HepG2 (cell line): ENCODE data around the gene FAM32A. TPM values are rescaled to one million over a fixed set of nuclear protein-coding genes. Genes with fewer than 3 reads are reported as not detected.

Source experiments
- AKAP8 ChIP-seq: sonication (generic); formaldehyde crosslinking; IDR thresholded peaks from 2 replicates; pipeline ENCODE4 v1.5.1; 2020; ENCODE audit warnings: mild to moderate bottlenecking, missing genetic modification reagents
- BCL3 ChIP-seq: sonication (generic); formaldehyde crosslinking; IDR thresholded peaks from 2 replicates; pipeline ENCODE4 v1.5.1; 2020; ENCODE audit warnings: mild to moderate bottlenecking, missing genetic modification reagents, moderate library complexity
- CEBPB ChIP-seq: IDR thresholded peaks from 2 replicates; pipeline ENCODE4 v1.6.1; 2011; ENCODE audit warnings: low read depth, low read length, improper control_type of control experiment, borderline replicate concordance
- ELF4 ChIP-seq: sonication (generic); formaldehyde crosslinking; IDR thresholded peaks from 2 replicates; pipeline ENCODE4 v1.5.0; 2020; ENCODE audit warnings: missing genetic modification reagents, mild to moderate bottlenecking, moderate library complexity, borderline replicate concordance
- FOSL1 ChIP-seq: sonication (generic); formaldehyde crosslinking; IDR thresholded peaks from 2 replicates; pipeline ENCODE4 v1.9.0; 2021; ENCODE audit warnings: missing genetic modification reagents, borderline replicate concordance
- HIC2 ChIP-seq: sonication (generic); formaldehyde crosslinking; IDR thresholded peaks from 2 replicates; pipeline ENCODE4 v1.9.0; 2022; ENCODE audit warnings: low read depth, missing genetic modification reagents
- KDM6A ChIP-seq: IDR thresholded peaks from 2 replicates; pipeline ENCODE4 v1.6.1; 2016; ENCODE audit warnings: low read depth
- MTA1 ChIP-seq: sonication (generic); formaldehyde crosslinking; IDR thresholded peaks from 2 replicates; pipeline ENCODE4 v1.4.0; 2020; ENCODE audit warnings: missing genetic modification reagents, mild to moderate bottlenecking, borderline replicate concordance
- NKX3-1 ChIP-seq: sonication (generic); formaldehyde crosslinking; IDR thresholded peaks from 2 replicates; pipeline ENCODE4 v1.5.0; 2020; ENCODE audit warnings: missing genetic modification reagents
- RFX1 ChIP-seq: fragments of 450-650 bp; IDR thresholded peaks from 2 replicates; pipeline ENCODE4 v1.6.1; 2017
- SAP130 ChIP-seq: IDR thresholded peaks from 2 replicates; pipeline ENCODE4 v1.6.1; 2016; ENCODE audit warnings: low read depth
- SIX4 ChIP-seq: sonication (generic); formaldehyde crosslinking; IDR thresholded peaks from 2 replicates; pipeline ENCODE4 v1.4.0; 2020; ENCODE audit warnings: missing genetic modification reagents
- SMYD3 ChIP-seq: sonication (generic); formaldehyde crosslinking; IDR thresholded peaks from 2 replicates; pipeline ENCODE4 v1.8.1; 2023; ENCODE audit warnings: mild to moderate bottlenecking, missing genetic modification reagents
- TBP ChIP-seq: sonication (generic); formaldehyde crosslinking; IDR thresholded peaks from 2 replicates; pipeline ENCODE4 v1.5.0; 2020; ENCODE audit warnings: missing genetic modification reagents
- TP53 ChIP-seq: sonication (generic); formaldehyde crosslinking; conservative IDR thresholded peaks from 2 replicates; pipeline ENCODE4 v1.4.0; 2020; ENCODE audit warnings: missing genetic modification reagents
- XBP1 ChIP-seq: sonication (generic); formaldehyde crosslinking; IDR thresholded peaks from 2 replicates; pipeline ENCODE4 v1.5.0; 2020; ENCODE audit warnings: missing genetic modification reagents
- ZBTB34 ChIP-seq: sonication (generic); formaldehyde crosslinking; IDR thresholded peaks from 2 replicates; pipeline ENCODE4 v1.8.0; 2022; ENCODE audit warnings: mild to moderate bottlenecking, missing genetic modification reagents
- ZNF333 ChIP-seq: sonication (generic); formaldehyde crosslinking; IDR thresholded peaks from 2 replicates; pipeline ENCODE4 v1.4.0; 2020; ENCODE audit warnings: mild to moderate bottlenecking, missing genetic modification reagents, borderline replicate concordance
- ZNF570 ChIP-seq: sonication (generic); formaldehyde crosslinking; IDR thresholded peaks from 2 replicates; pipeline ENCODE4 v1.4.0; 2020; ENCODE audit warnings: mild to moderate bottlenecking, missing genetic modification reagents, borderline replicate concordance
- ZNF747 ChIP-seq: sonication (generic); formaldehyde crosslinking; IDR thresholded peaks from 2 replicates; pipeline ENCODE4 v1.8.1; 2023; ENCODE audit warnings: missing genetic modification reagents, mild to moderate bottlenecking, borderline replicate concordance
- ZSCAN30 ChIP-seq: sonication (generic); formaldehyde crosslinking; IDR thresholded peaks from 2 replicates; pipeline ENCODE4 v1.5.0; 2020; ENCODE audit warnings: mild to moderate bottlenecking, missing genetic modification reagents
- polyA plus RNA-seq, 8 experiments: library from polyadenylated mRNA; depleted of rRNA in 3 of 8; stranded (reverse) in 7 of 8; unstranded in 1 of 8; fragments of >200 nt; fragmentation: Illumina TruSeq in 4 of 8; extraction: Trizol in 4 of 8; gene quantifications; 2 replicates each; pipeline versions ENCODE4 v1.2.1 to v1.2.3, GENCODE V29; 2011 to 2016; ENCODE audit warnings: low read depth in 4 of 8, missing spikeins in 1 of 8, mixed read lengths in 1 of 8; ENCODE audit not compliant: insufficient read depth in 1 of 8
- total RNA-seq, 5 experiments: library from RNA; depleted of rRNA; stranded (reverse); fragments of >200 nt; fragmentation: Illumina TruSeq; extraction: Trizol; gene quantifications; 2 replicates each; pipeline ENCODE4 v1.2.3, GENCODE V29; 2016; ENCODE audit warnings: low read depth in 1 of 5
- TF ChIP-seq, protein P1 (sequence below): sonication (generic); formaldehyde crosslinking; IDR thresholded peaks from 2 replicates; pipeline ENCODE4 v1.5.0; 2020; ENCODE audit warnings: missing genetic modification reagents, mild to moderate bottlenecking, borderline replicate concordance
- TF ChIP-seq, protein P2 (sequence below): sonication (generic); IDR thresholded peaks from 2 replicates; pipeline ENCODE4 v1.6.1; 2016; ENCODE audit warnings: low read depth, borderline replicate concordance
- TF ChIP-seq, protein P3 (sequence below): sonication (generic); formaldehyde crosslinking; IDR thresholded peaks from 2 replicates; pipeline ENCODE4 v1.5.0; 2020; ENCODE audit warnings: missing genetic modification reagents

The FAM32A gene
- total and polyA plus RNA-seq, 2 of the 13 experiments (the other 11 are each of a cell fraction or from before 2014, with no cell fraction given): 85.8 to 86.2 TPM

- TF ChIP-seq BCL3 (CRISPR knock-in tag) (peak; percentile 39; the same call in 1 of the 2 replicates), XBP1 (CRISPR knock-in tag) (no peak), ZSCAN30 (CRISPR knock-in tag) (no peak), HIC2 (CRISPR knock-in tag) (no peak; the same call in 1 of the 2 replicates), SIX4 (no peak), ZBTB34 (CRISPR knock-in tag) (no peak), NKX3-1 (no peak), ZNF570 (CRISPR knock-in tag) (no peak), ELF4 (peak; percentile 86; the same call in 1 of the 2 replicates), KDM6A (CRISPR knock-in tag) (no peak), TP53 (CRISPR knock-in tag) (no peak), FOSL1 (CRISPR knock-in tag) (no peak), MTA1 (CRISPR knock-in tag) (no peak), SAP130 (peak; percentile 96), ZNF747 (CRISPR knock-in tag) (no peak), TBP (CRISPR knock-in tag) (no peak), AKAP8 (CRISPR knock-in tag) (no peak; the same call in 1 of the 2 replicates), SMYD3 (CRISPR knock-in tag) (no peak), CEBPB (peak; percentile 77; the same call in 1 of the 2 replicates), RFX1 (peak; percentile 88), ZNF333 (no peak; the same call in 1 of the 2 replicates)
- TF ChIP-seq, protein P1, sequence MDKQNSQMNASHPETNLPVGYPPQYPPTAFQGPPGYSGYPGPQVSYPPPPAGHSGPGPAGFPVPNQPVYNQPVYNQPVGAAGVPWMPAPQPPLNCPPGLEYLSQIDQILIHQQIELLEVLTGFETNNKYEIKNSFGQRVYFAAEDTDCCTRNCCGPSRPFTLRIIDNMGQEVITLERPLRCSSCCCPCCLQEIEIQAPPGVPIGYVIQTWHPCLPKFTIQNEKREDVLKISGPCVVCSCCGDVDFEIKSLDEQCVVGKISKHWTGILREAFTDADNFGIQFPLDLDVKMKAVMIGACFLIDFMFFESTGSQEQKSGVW (CRISPR knock-in tag): no peak
- TF ChIP-seq, protein P2, sequence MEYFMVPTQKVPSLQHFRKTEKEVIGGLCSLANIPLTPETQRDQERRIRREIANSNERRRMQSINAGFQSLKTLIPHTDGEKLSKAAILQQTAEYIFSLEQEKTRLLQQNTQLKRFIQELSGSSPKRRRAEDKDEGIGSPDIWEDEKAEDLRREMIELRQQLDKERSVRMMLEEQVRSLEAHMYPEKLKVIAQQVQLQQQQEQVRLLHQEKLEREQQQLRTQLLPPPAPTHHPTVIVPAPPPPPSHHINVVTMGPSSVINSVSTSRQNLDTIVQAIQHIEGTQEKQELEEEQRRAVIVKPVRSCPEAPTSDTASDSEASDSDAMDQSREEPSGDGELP: peak; percentile 73
- TF ChIP-seq, protein P3, sequence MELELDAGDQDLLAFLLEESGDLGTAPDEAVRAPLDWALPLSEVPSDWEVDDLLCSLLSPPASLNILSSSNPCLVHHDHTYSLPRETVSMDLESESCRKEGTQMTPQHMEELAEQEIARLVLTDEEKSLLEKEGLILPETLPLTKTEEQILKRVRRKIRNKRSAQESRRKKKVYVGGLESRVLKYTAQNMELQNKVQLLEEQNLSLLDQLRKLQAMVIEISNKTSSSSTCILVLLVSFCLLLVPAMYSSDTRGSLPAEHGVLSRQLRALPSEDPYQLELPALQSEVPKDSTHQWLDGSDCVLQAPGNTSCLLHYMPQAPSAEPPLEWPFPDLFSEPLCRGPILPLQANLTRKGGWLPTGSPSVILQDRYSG (CRISPR knock-in tag): no peak
These were observed 12.6 kb downstream of the FAM32A start, which contains the start of gene AP1M1 (continued) for GRCh38 chr19:16197622-16198369.
